GM23248 (cell line): ENCODE data around the gene WDR82. TPM values are rescaled to one million over a fixed set of nuclear protein-coding genes. Genes with fewer than 3 reads are reported as not detected.
"Not testable (repeated sequence)": the region's sequence is repeated elsewhere in the genome, so short reads cannot be mapped to it uniquely, and the experiment has no call there.

Experiments used
- DNase-seq: peaks from one replicate; pipeline ENCODE4 v3.0.0-alpha.2; 2015
- H2AFZ ChIP-seq: fragments of 200-600 bp; sonication (generic); 2 replicates; pipeline ENCODE4 v1.6.1; 2016; ENCODE audit warnings: antibody characterized with exemption
- H3F3A ChIP-seq: fragments of 200-600 bp; sonication (generic); 2 replicates; pipeline ENCODE4 v1.6.1; 2016; ENCODE audit warnings: mild to moderate bottlenecking, antibody characterized with exemption, mixed run types; ENCODE audit not compliant: insufficient read depth
- H3K27ac ChIP-seq: fragments of 200-600 bp; sonication (generic); 2 replicates; pipeline ENCODE4 v1.5.1; 2016; ENCODE audit warnings: mild to moderate bottlenecking
- H3K27me3 ChIP-seq: fragments of 200-600 bp; sonication (generic); replicated peaks from 2 replicates; pipeline ENCODE4 v1.6.1; 2016; ENCODE audit warnings: mild to moderate bottlenecking; ENCODE audit not compliant: insufficient read depth
- H3K36me3 ChIP-seq: fragments of 200-600 bp; sonication (generic); 2 replicates; pipeline ENCODE4 v1.6.1; 2016; ENCODE audit warnings: low read depth, mild to moderate bottlenecking
- H3K4me1 ChIP-seq: fragments of 200-600 bp; sonication (generic); 2 replicates; pipeline ENCODE4 v1.6.1; 2016; ENCODE audit warnings: mild to moderate bottlenecking; ENCODE audit not compliant: insufficient read depth
- H3K4me2 ChIP-seq: fragments of 200-600 bp; sonication (generic); one replicate; pipeline ENCODE4 v1.6.1; 2016; ENCODE audit warnings: mild to moderate bottlenecking; ENCODE audit not compliant: unreplicated experiment
- H3K4me3 ChIP-seq: fragments of 200-600 bp; sonication (generic); 2 replicates; pipeline ENCODE4 v1.5.1; 2016; ENCODE audit warnings: mild to moderate bottlenecking
- H3K79me2 ChIP-seq: fragments of 200-600 bp; sonication (generic); 2 replicates; pipeline ENCODE4 v1.6.1; 2016; ENCODE audit warnings: mild to moderate bottlenecking; ENCODE audit not compliant: insufficient read depth
- H3K9ac ChIP-seq: fragments of 200-600 bp; sonication (generic); 2 replicates; pipeline ENCODE4 v1.6.1; 2016; ENCODE audit warnings: mild to moderate bottlenecking
- H3K9me2 ChIP-seq: fragments of 200-600 bp; sonication (generic); 2 replicates; pipeline ENCODE4 v1.6.1; 2016; ENCODE audit warnings: mixed run types, mild to moderate bottlenecking, moderate library complexity; ENCODE audit not compliant: insufficient read depth
- H3K9me3 ChIP-seq: fragments of 200-600 bp; sonication (generic); one replicate; pipeline ENCODE4 v1.6.1; 2017; ENCODE audit warnings: low read depth
- H4K20me1 ChIP-seq: fragments of 200-600 bp; sonication (generic); 2 replicates; pipeline ENCODE4 v1.6.0; 2016; ENCODE audit not compliant: insufficient read depth
- EZH2 ChIP-seq: fragments of 200-600 bp; sonication (generic); IDR thresholded peaks from 2 replicates; pipeline ENCODE4 v1.6.1; 2018; ENCODE audit warnings: antibody characterized with exemption, mild to moderate bottlenecking; ENCODE audit not compliant: insufficient read depth, poor library complexity, severe bottlenecking
- EZH2phosphoT487 ChIP-seq: fragments of 200-600 bp; sonication (generic); IDR thresholded peaks from 2 replicates; pipeline ENCODE4 v1.6.1; 2018; ENCODE audit warnings: antibody characterized with exemption, moderate library complexity, mild to moderate bottlenecking, low read depth; ENCODE audit not compliant: insufficient read depth
- WGBS, 2 experiments: methylation state at CpG; one replicate each; pipeline ENCODE4 v1.1.6; 2015 to 2017; ENCODE audit warnings: low lambda C conversion rate in 2 of 2, low coverage in 1 of 2; ENCODE audit errors: missing lambda C conversion rate in 2 of 2; 5-methylcytosine and 5-hydroxymethylcytosine counted together
- in situ Hi-C: fragments of 300-500 bp; cut with MboI; formaldehyde crosslinking; loops from 2 replicates; pipeline ENCODE4 v1.15.0; 2020
- polyA plus RNA-seq: library from polyadenylated mRNA; unstranded; fragments of >200 nt; fragmentation: Nextera tagmentation; extraction: Ambion mirVana; gene quantifications from 2 replicates; pipeline ENCODE4 v1.2.1, GENCODE V29; 2016
- total RNA-seq: library from RNA; depleted of rRNA; stranded (reverse); fragments of >200 nt; shearing (Covaris generic); gene quantifications from 2 replicates; pipeline ENCODE4 v1.2.3, GENCODE V29; 2014

WDR82 gene
- total and polyA plus RNA-seq, 2 experiments from 2014 or later: 16.1 to 56.1 TPM

DNA sequence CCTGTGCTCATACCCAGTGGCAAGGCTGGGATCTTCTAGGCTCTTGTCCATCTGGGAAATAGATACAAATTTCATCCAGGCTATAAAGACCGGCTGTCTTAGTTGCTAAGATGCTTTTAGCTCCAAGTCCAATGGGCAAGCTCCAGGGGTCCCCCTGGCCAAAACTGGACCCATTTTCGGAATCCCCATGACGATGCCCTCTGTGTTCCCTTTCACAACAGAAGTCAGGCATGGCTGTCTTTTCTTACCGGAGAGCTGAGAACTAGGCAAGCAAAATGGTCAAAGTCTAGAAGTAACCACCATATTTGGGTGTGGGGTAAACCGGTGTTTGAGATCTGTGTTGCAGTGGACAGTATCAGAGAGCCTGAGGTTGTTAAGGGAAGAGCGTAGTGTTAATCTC, 10.2 kb upstream of the WDR82 start:
- Histone ChIP-seq H3K4me2 (peak overlapping the region; percentile 93), H3K4me1 (peaks cover 9% of the 10 kb centered on the region), H2AFZ (peak overlapping the region; percentile 88), H3K9ac (peak overlapping the region; percentile 99), H3K27me3 (no peaks in the 10 kb centered on the region), H4K20me1 (no peaks in the 10 kb centered on the region), H3K4me3 (peak overlapping the region; percentile 98), H3F3A (no peaks in the 10 kb centered on the region), H3K9me2 (no peaks in the 10 kb centered on the region), H3K27ac (peak overlapping the region; percentile 99; the same call in 1 of the 2 replicates), H3K36me3 (no peaks in the 10 kb centered on the region), H3K9me3 (no peaks in the 10 kb centered on the region), H3K79me2 (peaks cover 39% of the 10 kb centered on the region)
- in situ Hi-C loops: no loop called here
- DNase-seq: no peak
- no peak for TF ChIP-seq EZH2
- TF ChIP-seq EZH2phosphoT487: no peak
- WGBS, 2 experiments: 93% methylated on average over 6 of the region's 6 CpGs

DNA sequence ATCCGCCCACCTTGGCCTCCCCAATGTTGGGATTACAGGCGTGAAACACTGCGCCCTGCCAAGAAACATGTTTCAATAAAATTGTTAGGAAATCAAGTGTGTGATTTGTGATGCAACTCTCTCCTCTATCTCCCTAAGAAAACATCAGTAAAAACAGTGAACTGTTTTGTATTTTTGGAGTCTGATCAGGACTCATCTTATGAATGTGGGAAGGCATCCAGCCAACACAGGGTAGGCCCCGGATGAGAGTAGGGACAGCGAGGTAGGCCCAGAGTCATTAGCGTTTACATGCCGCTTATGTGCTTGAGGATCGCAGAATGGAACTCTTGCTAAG, 8.3 kb upstream of the WDR82 start:
- H3K9me3 ChIP-seq: no peaks in the 10 kb centered on the region
- H3K4me2 ChIP-seq: peak overlapping the region; percentile 93
- peak; percentile 47 for DNase-seq
- no peak for TF ChIP-seq EZH2phosphoT487
- in situ Hi-C loops: no loop called here
- peak overlapping the region; percentile 88; the same call in 1 of the 2 replicates for H2AFZ ChIP-seq
- peak overlapping the region; percentile 99 for H3K9ac ChIP-seq
- H3K4me1 ChIP-seq: peaks cover 16% of the 10 kb centered on the region
- H3K79me2 ChIP-seq: peaks cover 39% of the 10 kb centered on the region
- peak overlapping the region; percentile 98 for H3K4me3 ChIP-seq
- H3K27me3 ChIP-seq: no peaks in the 10 kb centered on the region
- no peaks in the 10 kb centered on the region for H3K36me3 ChIP-seq
- H3K9me2 ChIP-seq: no peaks in the 10 kb centered on the region
- H3K27ac ChIP-seq: peak overlapping the region; percentile 99
- H4K20me1 ChIP-seq: no peaks in the 10 kb centered on the region
- 81 to 86% methylated on average over 8 of the region's 8 CpGs for WGBS, 2 experiments
- H3F3A ChIP-seq: peaks cover 17% of the 10 kb centered on the region

DNA sequence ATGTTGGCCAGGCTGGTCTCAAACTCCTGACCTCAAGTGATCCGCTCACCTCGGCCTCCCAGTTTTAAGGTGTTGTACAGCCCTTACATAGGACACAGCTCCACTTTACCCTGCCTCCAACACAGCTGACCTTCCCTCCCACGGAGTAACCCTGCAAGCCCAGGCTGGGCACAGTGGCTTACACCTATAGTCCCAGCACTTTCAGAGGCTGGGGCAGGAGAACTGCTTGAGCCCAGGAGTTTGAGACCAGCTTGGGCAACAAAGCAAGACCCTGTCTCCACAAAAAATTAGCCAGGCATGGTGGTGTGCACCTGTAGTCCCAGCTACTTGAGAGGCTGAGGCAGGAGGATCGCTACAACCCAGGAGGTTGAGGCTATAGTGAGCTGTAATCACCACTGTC, 5.6 kb upstream of the WDR82 start:
- H3K4me2 ChIP-seq, H3K36me3 ChIP-seq, H3K9me3 ChIP-seq, H4K20me1 ChIP-seq, H2AFZ ChIP-seq, in situ Hi-C loops, H3K4me3 ChIP-seq, H3K27me3 ChIP-seq, H3K9ac ChIP-seq, H3K27ac ChIP-seq, H3K9me2 ChIP-seq, DNase-seq: not testable (repeated sequence)
- Histone ChIP-seq H3K79me2 (peaks cover 34% of the 10 kb centered on the region), H3F3A (peaks cover 40% of the 10 kb centered on the region), H3K4me1 (peaks cover 33% of the 10 kb centered on the region)
- 88 to 92% methylated on average over 4 of the region's 4 CpGs for WGBS, 2 experiments

DNA sequence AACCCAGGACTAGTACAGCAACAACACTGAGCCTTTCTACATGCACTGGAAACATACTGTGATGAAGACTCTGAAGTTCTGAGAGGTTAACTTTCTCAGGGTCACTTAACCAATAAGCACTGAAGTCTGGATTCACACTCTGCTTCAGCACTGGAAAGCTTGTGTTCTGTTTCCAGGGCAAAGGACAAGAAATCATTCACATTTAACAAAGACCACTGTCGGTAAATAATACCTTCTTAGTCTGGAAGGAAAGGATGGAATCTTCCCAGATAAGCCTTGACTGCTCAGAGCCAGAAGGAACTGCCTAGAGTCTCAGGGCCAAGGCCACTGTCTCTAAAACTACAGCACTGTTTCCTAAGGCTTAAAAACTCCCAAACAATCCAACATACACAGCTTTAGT, 4.9 kb upstream of the WDR82 start:
- H3K27me3 ChIP-seq: no peaks in the 10 kb centered on the region
- H3K9me3 ChIP-seq: no peaks in the 10 kb centered on the region
- no peak overlapping the region for H3K4me2 ChIP-seq
- H2AFZ ChIP-seq: no peak overlapping the region
- H3F3A ChIP-seq: peaks cover 40% of the 10 kb centered on the region
- no peak overlapping the region for H3K27ac ChIP-seq
- H3K36me3 ChIP-seq: no peaks in the 10 kb centered on the region
- TF ChIP-seq EZH2 (no peak), EZH2phosphoT487 (no peak)
- H3K9ac ChIP-seq: no peak overlapping the region
- WGBS, 2 experiments: 95 to 100% methylated on average over 1 of the region's 1 CpG
- H4K20me1 ChIP-seq: no peaks in the 10 kb centered on the region
- H3K4me1 ChIP-seq: peaks cover 29% of the 10 kb centered on the region
- peaks cover 28% of the 10 kb centered on the region for H3K79me2 ChIP-seq
- no peak for DNase-seq
- H3K9me2 ChIP-seq: no peaks in the 10 kb centered on the region
- in situ Hi-C loops: no loop called here
- no peak overlapping the region for H3K4me3 ChIP-seq
